H7 (cell line): ENCODE data around the gene TOP3A. TPM values are rescaled to one million over a fixed set of nuclear protein-coding genes. Genes with fewer than 3 reads are reported as not detected.

Experiments
- DNase-seq: peaks from one replicate; pipeline ENCODE4 v3.0.0; 2012
- H3K27me3 ChIP-seq: 2 replicates; pipeline ENCODE4 v1.6.0; 2011; ENCODE audit warnings: mild to moderate bottlenecking, low read length; ENCODE audit not compliant: control insufficient read depth, insufficient read depth
- H3K36me3 ChIP-seq: replicated peaks from 2 replicates; pipeline ENCODE4 v1.5.1; 2011; ENCODE audit warnings: low read length; ENCODE audit not compliant: control insufficient read depth, insufficient read depth
- H3K4me3 ChIP-seq: 2 replicates; pipeline ENCODE4 v1.5.1; 2011; ENCODE audit warnings: low read depth, mild to moderate bottlenecking, control low read depth, low read length, moderate library complexity; ENCODE audit not compliant: insufficient read depth
- total RNA-seq: library from RNA; depleted of rRNA; stranded (reverse); fragments of >200 nt; shearing (Covaris generic); gene quantifications from 2 replicates; pipeline ENCODE4 v1.2.3, GENCODE V29; 2014

TOP3A gene
- total RNA-seq, 1 experiment from 2014 or later = 36.7 TPM

GRCh38 chr17:18257982-18258355, 56.8 kb downstream of the TOP3A start:
- H3K27me3 ChIP-seq = no peaks in the 10 kb centered on the region

GRCh38 chr17:18257268-18257981, 57.4 kb downstream of the TOP3A start:
- DNase-seq = peak; percentile 91
- H3K27me3 ChIP-seq = no peaks in the 10 kb centered on the region
- H3K4me3 ChIP-seq = peak overlapping the region; percentile 92
- peaks cover 23% of the 10 kb centered on the region for H3K36me3 ChIP-seq

More at GRCh38 chr17:18257982-18258355, 56.8 kb downstream of the TOP3A start:
- Histone ChIP-seq H3K4me3 (peak overlapping the region; percentile 92), H3K36me3 (peaks cover 20% of the 10 kb centered on the region)
- peak; percentile 93 for DNase-seq

- DNase-seq = no peak
- no peaks in the 10 kb centered on the region for H3K27me3 ChIP-seq
- peaks cover 29% of the 10 kb centered on the region for H3K36me3 ChIP-seq
- H3K4me3 ChIP-seq = no peak overlapping the region
Observed at GRCh38 chr17:18256776-18257175, 58.0 kb downstream of the TOP3A start.

- Histone ChIP-seq H3K4me3 (no peak overlapping the region), H3K27me3 (no peaks in the 10 kb centered on the region), H3K36me3 (peaks cover 29% of the 10 kb centered on the region)
- no peak for DNase-seq
Observed at GRCh38 chr17:18256351-18256750, 58.4 kb downstream of the TOP3A start.

- no peak for DNase-seq
- Histone ChIP-seq H3K4me3 (no peak overlapping the region), H3K36me3 (peaks cover 37% of the 10 kb centered on the region), H3K27me3 (no peaks in the 10 kb centered on the region)
Observed at GRCh38 chr17:18254888-18255649, 59.7 kb downstream of the TOP3A start.

GRCh38 chr17:18253947-18254821, 60.6 kb downstream of the TOP3A start:
- Histone ChIP-seq H3K36me3 (peaks cover 38% of the 10 kb centered on the region), H3K27me3 (no peaks in the 10 kb centered on the region), H3K4me3 (no peak overlapping the region)
- no peak for DNase-seq

GRCh38 chr17:18253187-18253884, 61.5 kb downstream of the TOP3A start:
- DNase-seq = no peak
- Histone ChIP-seq H3K27me3 (no peaks in the 10 kb centered on the region), H3K4me3 (no peak overlapping the region), H3K36me3 (peaks cover 42% of the 10 kb centered on the region)

- Histone ChIP-seq H3K36me3 (peaks cover 43% of the 10 kb centered on the region), H3K4me3 (no peak overlapping the region), H3K27me3 (no peaks in the 10 kb centered on the region)
- no peak for DNase-seq
Observed at GRCh38 chr17:18252160-18252559, 62.6 kb downstream of the TOP3A start.

GRCh38 chr17:18251204-18251603, 63.6 kb downstream of the TOP3A start:
- Histone ChIP-seq H3K4me3 (no peak overlapping the region), H3K27me3 (no peaks in the 10 kb centered on the region), H3K36me3 (peaks cover 44% of the 10 kb centered on the region)
- no peak for DNase-seq

GRCh38 chr17:18250708-18251107, 64.1 kb downstream of the TOP3A start:
- DNase-seq = no peak
- Histone ChIP-seq H3K36me3 (peaks cover 43% of the 10 kb centered on the region), H3K27me3 (no peaks in the 10 kb centered on the region), H3K4me3 (no peak overlapping the region)

GRCh38 chr17:18250259-18250658, 64.5 kb downstream of the TOP3A start:
- no peaks in the 10 kb centered on the region for H3K27me3 ChIP-seq
- H3K36me3 ChIP-seq = peaks cover 46% of the 10 kb centered on the region
- no peak overlapping the region for H3K4me3 ChIP-seq
- DNase-seq = peak; percentile 67

GRCh38 chr17:18248811-18249210, 66.0 kb downstream of the TOP3A start:
- no peak overlapping the region for H3K4me3 ChIP-seq
- DNase-seq = no peak
- H3K36me3 ChIP-seq = peaks cover 41% of the 10 kb centered on the region
- H3K27me3 ChIP-seq = no peaks in the 10 kb centered on the region

- Histone ChIP-seq H3K27me3 (no peaks in the 10 kb centered on the region), H3K4me3 (no peak overlapping the region), H3K36me3 (peaks cover 44% of the 10 kb centered on the region)
- peak; percentile 94 for DNase-seq
Observed at GRCh38 chr17:18248300-18248731, 66.5 kb downstream of the TOP3A start.

GRCh38 chr17:18247613-18248001, 67.2 kb downstream of the TOP3A start:
- DNase-seq = no peak
- Histone ChIP-seq H3K4me3 (no peak overlapping the region), H3K36me3 (peaks cover 41% of the 10 kb centered on the region), H3K27me3 (no peaks in the 10 kb centered on the region)
